AG10803 (cell line): Measurements from ENCODE around the gene CCND3.

Source experiments
- DNase-seq: peaks from one replicate; pipeline ENCODE4 v3.0.0; 2010; ENCODE audit warnings: low read depth
- H3K4me3 ChIP-seq: 2 replicates; pipeline ENCODE4 v1.5.1; 2011; ENCODE audit warnings: mild to moderate bottlenecking, low read length, control low read depth
- TF ChIP-seq, protein P1 (sequence below): conservative IDR thresholded peaks from 2 replicates; pipeline ENCODE4 v1.5.1; 2011; ENCODE audit warnings: mild to moderate bottlenecking, low read length, control low read depth, inconsistent platforms

CCND3 gene

DNA sequence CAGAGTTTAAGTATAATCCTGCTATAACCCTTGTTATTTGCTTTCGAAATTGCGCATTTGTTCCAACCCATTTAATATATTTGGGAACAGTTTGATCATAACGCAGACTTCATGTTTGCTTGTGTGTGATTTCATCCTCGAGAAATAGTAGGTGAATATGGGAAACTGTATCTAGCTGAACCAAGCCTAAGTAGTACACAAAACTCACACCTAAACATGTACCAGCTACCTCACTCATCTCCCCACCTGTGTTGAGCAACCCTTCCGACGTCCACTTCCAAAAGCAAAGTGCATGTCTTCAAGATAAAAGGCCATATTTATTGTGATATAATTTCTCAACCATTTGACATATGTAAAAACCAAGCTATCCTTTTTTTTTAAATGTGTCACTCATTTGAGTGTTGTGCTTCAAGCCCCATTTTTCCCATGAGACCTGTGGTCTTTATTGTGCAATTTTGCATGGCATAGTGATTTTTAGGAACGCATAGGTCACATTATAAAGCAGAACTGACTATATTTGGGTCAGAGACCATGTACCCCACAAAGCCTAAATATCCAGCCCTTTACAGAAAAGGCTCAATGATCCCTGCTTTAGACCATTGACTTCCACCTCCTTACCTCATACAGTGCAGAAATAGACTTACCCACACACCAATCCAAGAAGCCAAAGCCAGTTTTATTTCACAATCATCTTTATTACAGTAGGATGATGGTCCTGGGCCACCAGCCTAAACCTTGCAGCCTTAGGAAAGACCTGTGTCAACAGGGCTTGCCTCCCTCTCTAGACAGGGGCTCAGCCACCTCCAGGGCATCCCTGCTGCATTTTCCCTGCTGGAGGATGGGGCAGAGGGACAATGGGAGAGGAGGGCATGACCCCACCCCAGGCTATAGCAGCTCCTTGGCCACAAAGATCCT is 7.1 kb downstream of the CCND3 start:
- TF ChIP-seq, protein P1, sequence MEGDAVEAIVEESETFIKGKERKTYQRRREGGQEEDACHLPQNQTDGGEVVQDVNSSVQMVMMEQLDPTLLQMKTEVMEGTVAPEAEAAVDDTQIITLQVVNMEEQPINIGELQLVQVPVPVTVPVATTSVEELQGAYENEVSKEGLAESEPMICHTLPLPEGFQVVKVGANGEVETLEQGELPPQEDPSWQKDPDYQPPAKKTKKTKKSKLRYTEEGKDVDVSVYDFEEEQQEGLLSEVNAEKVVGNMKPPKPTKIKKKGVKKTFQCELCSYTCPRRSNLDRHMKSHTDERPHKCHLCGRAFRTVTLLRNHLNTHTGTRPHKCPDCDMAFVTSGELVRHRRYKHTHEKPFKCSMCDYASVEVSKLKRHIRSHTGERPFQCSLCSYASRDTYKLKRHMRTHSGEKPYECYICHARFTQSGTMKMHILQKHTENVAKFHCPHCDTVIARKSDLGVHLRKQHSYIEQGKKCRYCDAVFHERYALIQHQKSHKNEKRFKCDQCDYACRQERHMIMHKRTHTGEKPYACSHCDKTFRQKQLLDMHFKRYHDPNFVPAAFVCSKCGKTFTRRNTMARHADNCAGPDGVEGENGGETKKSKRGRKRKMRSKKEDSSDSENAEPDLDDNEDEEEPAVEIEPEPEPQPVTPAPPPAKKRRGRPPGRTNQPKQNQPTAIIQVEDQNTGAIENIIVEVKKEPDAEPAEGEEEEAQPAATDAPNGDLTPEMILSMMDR, result no peak
- H3K4me3 ChIP-seq, result no peak overlapping the region
- peak; percentile 37 for DNase-seq

DNA sequence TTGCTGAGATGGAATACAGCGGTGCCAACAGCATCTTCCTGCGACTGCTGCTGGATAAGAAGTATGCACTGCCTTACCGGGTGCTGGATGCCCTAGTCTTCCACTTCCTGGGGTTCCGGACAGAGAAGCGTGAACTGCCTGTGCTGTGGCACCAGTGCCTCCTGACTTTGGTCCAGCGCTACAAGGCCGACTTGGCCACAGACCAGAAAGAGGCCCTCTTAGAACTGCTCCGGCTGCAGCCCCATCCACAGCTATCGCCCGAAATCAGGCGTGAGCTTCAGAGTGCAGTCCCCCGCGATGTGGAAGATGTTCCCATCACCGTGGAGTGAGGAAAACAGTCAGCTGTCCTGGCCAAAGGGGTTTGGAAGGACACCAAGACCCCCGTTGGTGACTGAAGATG is 9.2 kb downstream of the CCND3 start:
- TF ChIP-seq, protein P1, result no peak

GRCh38 chr6:41931792-41932191 is 9.8 kb downstream of the CCND3 start:
- TF ChIP-seq, protein P1, result no peak
- no peak for DNase-seq
- no peak overlapping the region for H3K4me3 ChIP-seq

More for the DNA sequence above, 9.2 kb downstream of the CCND3 start:
- H3K4me3 ChIP-seq, result no peak overlapping the region
- DNase-seq, result no peak

DNA sequence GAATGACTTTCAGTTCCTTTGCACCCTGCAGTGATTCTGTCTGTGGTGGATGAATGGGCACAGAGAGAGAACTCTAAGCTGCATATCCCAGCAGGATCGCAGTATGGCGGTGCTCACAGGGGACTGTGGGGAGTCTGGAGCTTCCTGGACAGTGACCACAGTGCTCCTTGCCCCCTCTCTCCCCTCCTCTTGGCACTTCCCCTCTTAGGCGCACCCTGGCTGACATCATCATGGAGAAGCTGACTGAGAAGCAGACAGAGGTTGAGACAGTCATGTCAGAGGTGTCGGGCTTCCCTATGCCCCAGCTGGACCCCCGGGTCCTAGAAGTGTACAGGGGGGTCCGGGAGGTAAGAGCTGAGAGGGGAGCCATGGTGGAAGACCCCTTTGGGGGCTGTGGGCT is 11.7 kb downstream of the CCND3 start:
- TF ChIP-seq, protein P1, result no peak
- no peak for DNase-seq
- no peak overlapping the region for H3K4me3 ChIP-seq

GRCh38 chr6:41927253-41927652 is 14.4 kb downstream of the CCND3 start:
- DNase-seq, result no peak

GRCh38 chr6:41922154-41922553 is 19.5 kb downstream of the CCND3 start:
- TF ChIP-seq, protein P1, result no peak
- no peak for DNase-seq
- H3K4me3 ChIP-seq, result peak overlapping the region; percentile 98

More at GRCh38 chr6:41927253-41927652, 14.4 kb downstream of the CCND3 start:
- TF ChIP-seq, protein P1, result no peak
- H3K4me3 ChIP-seq, result no peak overlapping the region

DNA sequence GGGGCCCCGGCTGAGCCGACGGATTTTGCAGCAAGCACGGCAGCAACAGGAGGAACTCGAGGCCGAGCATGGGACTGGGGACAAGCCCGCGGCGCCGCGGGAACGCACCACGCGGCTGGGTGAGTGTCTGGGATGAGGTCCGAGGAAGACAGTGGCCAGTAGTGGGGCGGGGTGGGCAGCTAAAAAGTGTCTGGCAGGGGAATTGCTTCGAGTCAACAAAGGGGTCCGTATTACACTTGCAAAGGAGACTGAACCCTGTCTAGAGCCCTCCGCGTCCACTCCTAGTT is 20.0 kb downstream of the CCND3 start:
- TF ChIP-seq, protein P1, result no peak
- H3K4me3 ChIP-seq, result peak overlapping the region; percentile 98
- no peak for DNase-seq
